ENCODE data around the gene OR11A1.

DNA sequence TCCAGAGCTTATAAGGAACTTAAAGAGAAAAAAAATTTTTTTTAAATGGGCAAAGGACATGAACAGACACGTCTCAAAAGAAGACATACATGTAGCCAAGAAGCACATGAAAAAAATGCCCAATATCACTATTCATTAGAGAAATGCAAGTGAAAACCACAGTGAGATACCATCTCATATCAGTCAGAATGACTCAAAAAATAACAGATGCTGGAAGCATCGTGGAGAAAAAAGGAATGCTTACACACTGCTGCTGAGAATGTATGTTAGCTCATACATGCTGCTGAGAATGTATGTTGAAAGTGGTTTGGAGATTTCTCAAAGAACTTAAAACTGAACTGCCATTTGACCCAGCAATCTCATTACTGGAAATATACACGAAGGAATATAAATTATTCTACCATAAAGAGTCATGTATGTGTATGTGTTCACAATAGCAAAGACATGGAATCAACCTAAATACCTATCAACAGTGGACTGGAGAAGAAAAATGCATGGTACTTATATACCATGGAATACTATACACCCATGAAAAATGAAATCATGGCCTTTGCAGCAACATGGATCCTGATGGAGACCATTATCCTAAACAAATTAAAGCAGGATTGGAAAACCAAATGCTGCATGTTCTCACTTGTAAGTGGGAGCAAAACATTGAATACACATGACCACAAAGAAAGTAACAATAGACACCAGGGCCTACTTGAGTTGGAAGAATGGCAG is 5.2 kb downstream of the OR11A1 start:
- TF ChIP-seq GATA2 (IDR thresholded peaks at IDR 0.05; ENCODE audit: low read depth, low read length) = no peak
- no peak for TF ChIP-seq GATA3 (IDR thresholded peaks at IDR 0.05; ENCODE audit: low read depth, low read length)

Data from SH-SY5Y (cell line).